Stimulated activated naive CD8-positive, alpha-beta T cell treated with anti-CD3 and anti-CD28 coated beads, Interleukin-15, Interleukin-2, amounts not matched to agents 100 U/mL and 50 U/mL, for 24 hours (primary cell): Measurements from ENCODE around the gene SEC61A1.

Source experiments
- ATAC-seq: fragments of 150-1000 bp; cut with Tn5 transposase; one replicate; pipeline ENCODE4 v1.10.0; 2021
- DNase-seq: peaks from one replicate; pipeline ENCODE4 v3.0.0; 2021

SEC61A1 gene

GRCh38 chr3:128113817-128114794 is 61.9 kb downstream of the SEC61A1 start:
- ATAC-seq (no peak), DNase-seq (no peak)
